Stomach (tissue), 4 donors: ENCODE results near the gene CFAP20DC.

Source experiments
- POLR2A ChIP-seq, 4 donors: fragments of 450-650 bp; IDR thresholded peaks; one replicate each; pipeline ENCODE4 v1.6.1; 2016; ENCODE audit warnings: antibody characterized with exemption in 4 of 4, control low read depth in 2 of 4, mild to moderate bottlenecking in 1 of 4, moderate library complexity in 1 of 4
- TF ChIP-seq, protein P1 (sequence below), 7 experiments: fragments of 450-650 bp in 4 of 7; fragments of 200-600 bp in 3 of 7; sonication (generic) in 3 of 7; IDR thresholded peaks; one replicate each; pipeline ENCODE4 v1.5.1; 2016 to 2019; ENCODE audit warnings: antibody characterized with exemption in 7 of 7, control low read depth in 2 of 7, mild to moderate bottlenecking in 1 of 7

DNA sequence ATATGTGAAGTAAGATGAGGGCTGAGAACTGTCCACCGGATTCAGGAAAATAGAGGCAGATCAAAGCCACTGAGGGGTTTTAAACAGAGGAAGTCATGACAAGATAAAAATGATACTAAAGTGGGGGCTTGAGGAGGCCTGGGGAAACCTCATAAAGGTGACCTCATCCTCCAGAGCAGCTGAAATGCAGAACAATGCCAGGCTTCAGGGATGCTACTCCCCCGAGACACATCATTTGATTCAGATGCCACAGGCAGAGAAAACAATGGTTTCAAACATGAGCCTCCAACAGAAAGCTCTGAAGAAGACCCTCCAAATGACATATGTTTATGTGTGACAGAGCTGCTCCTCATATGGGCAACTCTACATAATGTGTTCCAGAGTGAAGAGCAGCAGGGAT is 6.4 kb downstream of the CFAP20DC start:
- TF ChIP-seq, protein P1, sequence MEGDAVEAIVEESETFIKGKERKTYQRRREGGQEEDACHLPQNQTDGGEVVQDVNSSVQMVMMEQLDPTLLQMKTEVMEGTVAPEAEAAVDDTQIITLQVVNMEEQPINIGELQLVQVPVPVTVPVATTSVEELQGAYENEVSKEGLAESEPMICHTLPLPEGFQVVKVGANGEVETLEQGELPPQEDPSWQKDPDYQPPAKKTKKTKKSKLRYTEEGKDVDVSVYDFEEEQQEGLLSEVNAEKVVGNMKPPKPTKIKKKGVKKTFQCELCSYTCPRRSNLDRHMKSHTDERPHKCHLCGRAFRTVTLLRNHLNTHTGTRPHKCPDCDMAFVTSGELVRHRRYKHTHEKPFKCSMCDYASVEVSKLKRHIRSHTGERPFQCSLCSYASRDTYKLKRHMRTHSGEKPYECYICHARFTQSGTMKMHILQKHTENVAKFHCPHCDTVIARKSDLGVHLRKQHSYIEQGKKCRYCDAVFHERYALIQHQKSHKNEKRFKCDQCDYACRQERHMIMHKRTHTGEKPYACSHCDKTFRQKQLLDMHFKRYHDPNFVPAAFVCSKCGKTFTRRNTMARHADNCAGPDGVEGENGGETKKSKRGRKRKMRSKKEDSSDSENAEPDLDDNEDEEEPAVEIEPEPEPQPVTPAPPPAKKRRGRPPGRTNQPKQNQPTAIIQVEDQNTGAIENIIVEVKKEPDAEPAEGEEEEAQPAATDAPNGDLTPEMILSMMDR (IDR thresholded peaks at IDR 0.05), result no peak
- no peak for TF ChIP-seq POLR2A (IDR thresholded peaks at IDR 0.05)
